ENCODE measurements around the gene NUP188.

The NUP188 gene

GRCh38 chr9:128987805-128988204, 40.3 kb downstream of the NUP188 start:
- Histone ChIP-seq H3K27me3 (ENCODE audit: insufficient read depth, poor library complexity, severe bottlenecking) (no peaks in the 10 kb centered on the region), H3K4me3 (replicated peaks; ENCODE audit: insufficient read depth, low read length) (no peak overlapping the region), H3K27ac (replicated peaks) (no peak overlapping the region)
- no peak for DNase-seq (ENCODE audit: low read depth in 1 of 2, low spot score in 1 of 2)
- TF ChIP-seq GABPA (IDR thresholded peaks at IDR 0.05; ENCODE audit: low read depth) (no peak), SPI1 (IDR thresholded peaks at IDR 0.05; ENCODE audit: borderline replicate concordance, low read depth) (no peak), REST (IDR thresholded peaks at IDR 0.05; ENCODE audit: insufficient replicate concordance, low read depth) (no peak), POLR2AphosphoS5 (IDR thresholded peaks at IDR 0.05; ENCODE audit: low read depth) (no peak)
- TF ChIP-seq, protein P1, sequence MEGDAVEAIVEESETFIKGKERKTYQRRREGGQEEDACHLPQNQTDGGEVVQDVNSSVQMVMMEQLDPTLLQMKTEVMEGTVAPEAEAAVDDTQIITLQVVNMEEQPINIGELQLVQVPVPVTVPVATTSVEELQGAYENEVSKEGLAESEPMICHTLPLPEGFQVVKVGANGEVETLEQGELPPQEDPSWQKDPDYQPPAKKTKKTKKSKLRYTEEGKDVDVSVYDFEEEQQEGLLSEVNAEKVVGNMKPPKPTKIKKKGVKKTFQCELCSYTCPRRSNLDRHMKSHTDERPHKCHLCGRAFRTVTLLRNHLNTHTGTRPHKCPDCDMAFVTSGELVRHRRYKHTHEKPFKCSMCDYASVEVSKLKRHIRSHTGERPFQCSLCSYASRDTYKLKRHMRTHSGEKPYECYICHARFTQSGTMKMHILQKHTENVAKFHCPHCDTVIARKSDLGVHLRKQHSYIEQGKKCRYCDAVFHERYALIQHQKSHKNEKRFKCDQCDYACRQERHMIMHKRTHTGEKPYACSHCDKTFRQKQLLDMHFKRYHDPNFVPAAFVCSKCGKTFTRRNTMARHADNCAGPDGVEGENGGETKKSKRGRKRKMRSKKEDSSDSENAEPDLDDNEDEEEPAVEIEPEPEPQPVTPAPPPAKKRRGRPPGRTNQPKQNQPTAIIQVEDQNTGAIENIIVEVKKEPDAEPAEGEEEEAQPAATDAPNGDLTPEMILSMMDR (IDR thresholded peaks at IDR 0.05; ENCODE audit: insufficient read depth, low read length): no peak

DNA sequence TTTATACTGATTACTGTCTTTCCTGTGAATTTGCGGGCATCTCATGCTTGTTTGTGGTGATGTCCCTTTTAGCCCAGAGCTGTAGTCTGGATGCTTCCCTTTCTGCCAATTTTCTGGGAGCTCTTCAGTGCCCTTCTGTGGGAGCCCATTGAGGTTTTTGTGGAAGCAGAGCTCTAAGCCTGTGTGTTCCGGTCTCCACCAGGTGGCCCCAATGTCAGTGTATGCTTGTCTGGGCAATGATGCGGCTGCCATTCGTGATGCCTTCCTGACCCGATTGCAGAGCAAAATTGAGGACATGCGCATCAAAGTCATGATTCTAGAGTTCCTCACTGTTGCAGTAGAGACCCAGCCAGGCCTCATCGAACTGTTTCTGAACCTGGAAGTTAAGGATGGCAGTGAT, 45.5 kb downstream of the NUP188 start:
- no peaks in the 10 kb centered on the region for H3K27me3 ChIP-seq (ENCODE audit: insufficient read depth, poor library complexity, severe bottlenecking)
- H3K4me3 ChIP-seq (replicated peaks; ENCODE audit: insufficient read depth, low read length): no peak overlapping the region
- peak in 1 of 2 experiments; percentile 15 for DNase-seq (ENCODE audit: low read depth in 1 of 2, low spot score in 1 of 2)
- no peak overlapping the region for H3K27ac ChIP-seq (replicated peaks)
- TF ChIP-seq, protein P1 (IDR thresholded peaks at IDR 0.05; ENCODE audit: insufficient read depth, low read length): no peak
- TF ChIP-seq POLR2AphosphoS5 (IDR thresholded peaks at IDR 0.05; ENCODE audit: low read depth): no peak
- TF ChIP-seq REST (IDR thresholded peaks at IDR 0.05; ENCODE audit: insufficient replicate concordance, low read depth): no peak
- TF ChIP-seq GABPA (IDR thresholded peaks at IDR 0.05; ENCODE audit: low read depth): no peak
- TF ChIP-seq SPI1 (IDR thresholded peaks at IDR 0.05; ENCODE audit: borderline replicate concordance, low read depth): no peak

DNA sequence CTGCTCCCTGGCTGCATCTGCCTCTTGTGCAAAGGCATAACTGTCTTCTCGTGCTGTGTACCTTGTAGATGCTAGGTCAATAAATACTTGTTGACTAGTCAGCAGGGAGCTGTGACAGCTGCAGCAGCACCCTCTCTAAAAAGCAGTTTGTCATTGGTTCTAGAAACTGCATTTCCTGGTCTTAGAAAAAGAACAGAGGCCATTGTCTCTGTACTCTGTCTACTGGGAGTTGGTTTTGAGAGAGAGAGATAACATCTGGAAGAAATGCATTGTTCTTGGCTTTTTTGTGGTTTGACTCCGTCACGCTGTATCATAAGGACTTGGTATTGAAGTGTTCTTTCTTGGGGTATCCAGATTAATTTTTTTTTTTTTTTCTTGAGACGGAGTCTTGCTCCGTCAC, 48.3 kb downstream of the NUP188 start:
- TF ChIP-seq POLR2AphosphoS5 (IDR thresholded peaks at IDR 0.05; ENCODE audit: low read depth): no peak
- TF ChIP-seq SPI1 (IDR thresholded peaks at IDR 0.05; ENCODE audit: borderline replicate concordance, low read depth): no peak
- TF ChIP-seq REST (IDR thresholded peaks at IDR 0.05; ENCODE audit: insufficient replicate concordance, low read depth): no peak
- TF ChIP-seq, protein P1 (IDR thresholded peaks at IDR 0.05; ENCODE audit: insufficient read depth, low read length): no peak
- no peak for TF ChIP-seq GABPA (IDR thresholded peaks at IDR 0.05; ENCODE audit: low read depth)
- DNase-seq (ENCODE audit: low read depth in 1 of 2, low spot score in 1 of 2): no peak
- no peaks in the 10 kb centered on the region for H3K27me3 ChIP-seq (ENCODE audit: insufficient read depth, poor library complexity, severe bottlenecking)
- H3K27ac ChIP-seq (replicated peaks): no peak overlapping the region
- no peak overlapping the region for H3K4me3 ChIP-seq (replicated peaks; ENCODE audit: insufficient read depth, low read length)
